Endodermal cell (in vitro differentiated cells): ENCODE measurements around the gene MRPS23. TPM values are rescaled to one million over a fixed set of nuclear protein-coding genes. Genes with fewer than 3 reads are reported as not detected.
A peak's percentile ranks its signal among the peaks of the same experiment; 100 is the strongest.

Source experiments
- DNase-seq: peaks from one replicate; pipeline ENCODE4 v3.0.0-alpha.2; 2017
- H3K27ac ChIP-seq: 2 replicates; pipeline ENCODE4 v1.5.1; 2013; ENCODE audit warnings: mild to moderate bottlenecking, low read depth, low read length, moderate library complexity
- H3K27me3 ChIP-seq: 2 replicates; pipeline ENCODE4 v1.6.1; 2013; ENCODE audit warnings: mild to moderate bottlenecking, low read length, moderate library complexity; ENCODE audit not compliant: insufficient read depth, control insufficient read depth, poor library complexity, severe bottlenecking
- H3K36me3 ChIP-seq: 2 replicates; pipeline ENCODE4 v1.7.0; 2013; ENCODE audit warnings: mild to moderate bottlenecking, low read length, moderate library complexity; ENCODE audit not compliant: control insufficient read depth, insufficient read depth
- H3K4me1 ChIP-seq: one replicate; pipeline ENCODE4 v1.7.0; 2013; ENCODE audit warnings: low read length; ENCODE audit not compliant: control insufficient read depth, insufficient read depth
- H3K4me3 ChIP-seq: 2 replicates; pipeline ENCODE4 v1.5.1; 2013; ENCODE audit warnings: mild to moderate bottlenecking, low read length, moderate library complexity
- H3K9ac ChIP-seq: 2 replicates; pipeline ENCODE4 v1.6.1; 2013; ENCODE audit warnings: mild to moderate bottlenecking, low read length, moderate library complexity; ENCODE audit not compliant: poor library complexity, severe bottlenecking; ENCODE audit errors: extremely low read depth
- H3K9me3 ChIP-seq: 2 replicates; pipeline ENCODE4 v1.6.1; 2013; ENCODE audit warnings: mild to moderate bottlenecking, low read length, moderate library complexity; ENCODE audit not compliant: control insufficient read depth
- H3K27ac Mint-ChIP-seq: 2 replicates; pipeline ENCODE4 v1.8.0; 2020; ENCODE audit warnings: mixed read lengths
- H3K27me3 Mint-ChIP-seq: 2 replicates; pipeline ENCODE4 v1.8.0; 2021; ENCODE audit warnings: mild to moderate bottlenecking, mixed read lengths; ENCODE audit not compliant: insufficient read depth
- H3K36me3 Mint-ChIP-seq: 2 replicates; pipeline ENCODE4 v1.8.0; 2020; ENCODE audit warnings: low read depth, mixed read lengths
- H3K4me1 Mint-ChIP-seq: 2 replicates; pipeline ENCODE4 v1.8.0; 2020; ENCODE audit warnings: mixed read lengths
- H3K4me3 Mint-ChIP-seq: 2 replicates; pipeline ENCODE4 v1.8.0; 2020; ENCODE audit warnings: mild to moderate bottlenecking, moderate library complexity, mixed read lengths
- H3K9me3 Mint-ChIP-seq: 2 replicates; pipeline ENCODE4 v1.8.0; 2020; ENCODE audit warnings: mild to moderate bottlenecking, mixed read lengths
- WGBS, 2 experiments: methylation state at CpG; one replicate each; pipeline versions ENCODE4 v1.1.5 to v1.1.7; 2013; ENCODE audit warnings: missing lambda C conversion rate in 2 of 2, mixed read lengths in 1 of 2; ENCODE audit not compliant: insufficient coverage in 1 of 2, insufficient read length in 1 of 2; 5-methylcytosine and 5-hydroxymethylcytosine counted together
- total RNA-seq, 2 donors: library from RNA; stranded (reverse); fragmentation: NEBNext Ultra II Directional in 1 of 2; extraction: Animal tissue kit (Norgen Biotek cat#: 25700) in 1 of 2; gene quantifications; 2 replicates in 1 of 2; 3 replicates in 1 of 2; pipeline ENCODE4 v1.2.1, GENCODE V29; 2021
- TF ChIP-seq, protein P1 (sequence below): fragments of 200-600 bp; sonication (generic); conservative IDR thresholded peaks from 2 replicates; pipeline ENCODE4 v1.5.0; 2021; ENCODE audit warnings: antibody characterized with exemption, mild to moderate bottlenecking

The MRPS23 gene
- total RNA-seq, 2 donors from 2014 or later, result 43.9 to 49.2 TPM

DNA sequence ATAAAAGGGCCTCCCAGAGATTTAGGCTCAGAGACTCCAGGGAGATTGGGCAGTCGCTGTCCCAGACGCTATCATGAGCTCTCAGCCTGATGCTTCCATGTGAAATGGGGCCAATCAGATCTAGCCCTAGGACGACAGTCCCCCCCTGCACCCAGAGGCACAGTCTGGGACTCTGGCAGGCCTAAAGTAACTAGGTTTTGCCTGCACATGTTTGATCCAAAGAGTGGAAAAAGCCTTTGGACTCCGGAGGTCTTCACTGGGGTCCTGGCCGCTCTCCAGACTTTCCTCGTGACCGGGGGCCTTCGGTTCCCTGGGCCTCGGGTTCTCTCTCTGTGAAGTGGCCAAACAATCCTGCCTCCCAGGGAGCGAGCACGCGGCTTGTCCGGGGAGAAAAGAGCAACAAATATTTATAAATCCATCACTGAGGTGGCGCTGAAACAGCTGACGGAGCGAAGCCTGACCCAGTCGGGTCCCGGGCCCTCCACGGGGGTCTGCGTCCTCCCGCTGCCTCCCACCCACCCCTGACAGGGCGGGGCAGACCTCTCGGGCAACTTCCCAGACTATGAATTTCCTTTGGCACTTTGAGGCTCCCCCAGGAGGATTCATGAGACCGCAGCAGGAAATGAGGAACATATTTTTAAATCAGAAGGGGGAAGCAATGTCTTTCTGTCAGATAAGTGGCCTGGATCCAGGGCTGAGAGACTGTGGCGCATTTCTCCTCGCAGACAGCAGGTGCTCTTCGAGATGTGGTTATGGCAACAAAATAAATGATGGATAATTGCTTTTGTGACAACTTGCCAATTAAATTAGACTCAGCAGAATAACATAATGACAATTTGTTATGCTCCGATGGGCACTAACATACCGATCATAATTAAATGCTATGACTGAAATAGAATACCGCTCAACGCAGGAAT lies 38.9 kb downstream of the MRPS23 start:
- H3K27me3 Mint-ChIP-seq, result peaks cover 23% of the 10 kb centered on the region
- WGBS, 2 experiments, result 85% methylated on average over 10 to 31 of the region's 31 CpGs
- no peaks in the 10 kb centered on the region for H3K9me3 Mint-ChIP-seq
- Histone ChIP-seq H3K27me3 (no peaks in the 10 kb centered on the region), H3K36me3 (no peaks in the 10 kb centered on the region), H3K27ac (peak overlapping the region; percentile 66), H3K9ac (no peak overlapping the region), H3K4me1 (no peaks in the 10 kb centered on the region), H3K9me3 (no peaks in the 10 kb centered on the region), H3K4me3 (no peak overlapping the region)
- peak; percentile 51 for DNase-seq
- no peak overlapping the region for H3K4me3 Mint-ChIP-seq
- H3K27ac Mint-ChIP-seq, result no peak overlapping the region
- TF ChIP-seq, protein P1, sequence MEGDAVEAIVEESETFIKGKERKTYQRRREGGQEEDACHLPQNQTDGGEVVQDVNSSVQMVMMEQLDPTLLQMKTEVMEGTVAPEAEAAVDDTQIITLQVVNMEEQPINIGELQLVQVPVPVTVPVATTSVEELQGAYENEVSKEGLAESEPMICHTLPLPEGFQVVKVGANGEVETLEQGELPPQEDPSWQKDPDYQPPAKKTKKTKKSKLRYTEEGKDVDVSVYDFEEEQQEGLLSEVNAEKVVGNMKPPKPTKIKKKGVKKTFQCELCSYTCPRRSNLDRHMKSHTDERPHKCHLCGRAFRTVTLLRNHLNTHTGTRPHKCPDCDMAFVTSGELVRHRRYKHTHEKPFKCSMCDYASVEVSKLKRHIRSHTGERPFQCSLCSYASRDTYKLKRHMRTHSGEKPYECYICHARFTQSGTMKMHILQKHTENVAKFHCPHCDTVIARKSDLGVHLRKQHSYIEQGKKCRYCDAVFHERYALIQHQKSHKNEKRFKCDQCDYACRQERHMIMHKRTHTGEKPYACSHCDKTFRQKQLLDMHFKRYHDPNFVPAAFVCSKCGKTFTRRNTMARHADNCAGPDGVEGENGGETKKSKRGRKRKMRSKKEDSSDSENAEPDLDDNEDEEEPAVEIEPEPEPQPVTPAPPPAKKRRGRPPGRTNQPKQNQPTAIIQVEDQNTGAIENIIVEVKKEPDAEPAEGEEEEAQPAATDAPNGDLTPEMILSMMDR, result peak; percentile 16
- H3K36me3 Mint-ChIP-seq, result no peaks in the 10 kb centered on the region
- no peaks in the 10 kb centered on the region for H3K4me1 Mint-ChIP-seq

DNA sequence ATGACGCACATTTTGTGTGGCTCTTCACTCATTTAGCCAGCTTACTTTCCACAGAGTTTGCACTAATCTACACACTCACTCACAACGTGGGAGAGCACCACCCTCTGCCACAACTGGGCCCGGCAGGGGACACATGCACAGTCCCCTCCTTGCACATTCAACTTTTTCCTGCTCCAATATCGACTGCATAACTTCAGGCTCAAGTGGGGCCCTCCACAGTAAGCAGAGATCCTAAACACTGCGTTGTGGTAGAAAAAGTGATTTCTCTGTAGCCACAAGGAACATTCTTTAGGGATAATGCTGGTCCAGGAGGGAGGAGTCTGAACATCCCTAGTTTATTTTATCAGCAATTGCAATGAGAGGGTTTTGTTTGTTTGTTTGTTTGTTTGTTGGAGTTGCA lies 40.0 kb downstream of the MRPS23 start:
- H3K9me3 Mint-ChIP-seq, result no peaks in the 10 kb centered on the region
- 91% methylated on average over 3 to 5 of the region's 5 CpGs for WGBS, 2 experiments

GRCh38 chr17:57808882-57809281 lies 41.0 kb downstream of the MRPS23 start:
- H3K9ac ChIP-seq, result no peak overlapping the region
- no peaks in the 10 kb centered on the region for H3K9me3 ChIP-seq
- TF ChIP-seq, protein P1, result no peak
- WGBS, 2 experiments, result 82 to 89% methylated on average over 1 to 5 of the region's 5 CpGs
- H3K36me3 Mint-ChIP-seq, result no peaks in the 10 kb centered on the region
- H3K27me3 Mint-ChIP-seq, result peaks cover 23% of the 10 kb centered on the region
- H3K4me3 ChIP-seq, result no peak overlapping the region
- H3K4me3 Mint-ChIP-seq, result no peak overlapping the region
- DNase-seq, result peak; percentile 7
- no peak overlapping the region for H3K27ac Mint-ChIP-seq
- no peaks in the 10 kb centered on the region for H3K4me1 ChIP-seq
- H3K36me3 ChIP-seq, result no peaks in the 10 kb centered on the region
- no peaks in the 10 kb centered on the region for H3K9me3 Mint-ChIP-seq
- no peaks in the 10 kb centered on the region for H3K4me1 Mint-ChIP-seq
- H3K27me3 ChIP-seq, result no peaks in the 10 kb centered on the region
- no peak overlapping the region for H3K27ac ChIP-seq

More for the DNA sequence above, 40.0 kb downstream of the MRPS23 start:
- no peaks in the 10 kb centered on the region for H3K36me3 Mint-ChIP-seq
- H3K27ac Mint-ChIP-seq, result no peak overlapping the region
- no peaks in the 10 kb centered on the region for H3K4me1 ChIP-seq
- H3K27ac ChIP-seq, result no peak overlapping the region
- no peak overlapping the region for H3K4me3 Mint-ChIP-seq
- no peak overlapping the region for H3K4me3 ChIP-seq
- peak; percentile 23 for DNase-seq
- peaks cover 24% of the 10 kb centered on the region for H3K27me3 Mint-ChIP-seq
- no peaks in the 10 kb centered on the region for H3K9me3 ChIP-seq
- TF ChIP-seq, protein P1, result no peak
- H3K4me1 Mint-ChIP-seq, result no peaks in the 10 kb centered on the region
- no peaks in the 10 kb centered on the region for H3K27me3 ChIP-seq
- H3K9ac ChIP-seq, result no peak overlapping the region
- no peaks in the 10 kb centered on the region for H3K36me3 ChIP-seq
